NCI-H2081 treated with DMSO at 0.1 percent for 48 hours (cell line): ENCODE results near the gene SULT2A1.
"Not testable (repeated sequence)": the region's sequence is repeated elsewhere in the genome, so short reads cannot be mapped to it uniquely, and the experiment has no call there.

Experiments used
- DNase-seq: peaks from one replicate; lab custom pipeline; 2025; lab: John Stamatoyannopoulos, UW

Gene SULT2A1

DNA sequence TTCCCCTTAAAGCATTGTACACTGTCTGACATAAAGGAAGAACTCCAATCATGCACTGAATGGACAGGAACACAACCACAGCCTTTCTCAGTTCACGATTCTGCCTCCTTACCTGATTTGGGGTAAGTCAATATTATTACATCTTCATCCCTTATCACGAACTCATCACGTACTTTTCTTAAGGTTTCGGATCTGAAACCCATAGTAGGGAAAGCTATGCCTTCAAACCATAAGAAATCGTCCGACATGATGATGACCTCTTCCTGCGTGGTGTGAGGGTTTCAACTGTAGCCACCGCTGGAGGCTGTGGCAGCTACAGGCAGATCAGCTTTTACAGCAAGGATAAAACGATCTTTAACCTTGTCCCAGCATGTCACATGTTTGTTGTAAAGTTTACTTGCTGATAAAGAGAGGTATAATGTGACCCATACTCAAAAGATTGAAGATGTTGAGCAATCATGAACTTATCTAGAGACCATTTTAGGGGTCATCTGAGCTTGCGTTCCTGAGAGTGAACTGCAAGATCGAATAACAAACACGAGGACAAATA lies at the start of gene SULT2A1:
SULT2A1 (minus strand) TSS at position 306 of the 550 bp plus-strand sequence; CDS start at position 248, 58 bp downstream.
- DNase-seq: no peak

DNA sequence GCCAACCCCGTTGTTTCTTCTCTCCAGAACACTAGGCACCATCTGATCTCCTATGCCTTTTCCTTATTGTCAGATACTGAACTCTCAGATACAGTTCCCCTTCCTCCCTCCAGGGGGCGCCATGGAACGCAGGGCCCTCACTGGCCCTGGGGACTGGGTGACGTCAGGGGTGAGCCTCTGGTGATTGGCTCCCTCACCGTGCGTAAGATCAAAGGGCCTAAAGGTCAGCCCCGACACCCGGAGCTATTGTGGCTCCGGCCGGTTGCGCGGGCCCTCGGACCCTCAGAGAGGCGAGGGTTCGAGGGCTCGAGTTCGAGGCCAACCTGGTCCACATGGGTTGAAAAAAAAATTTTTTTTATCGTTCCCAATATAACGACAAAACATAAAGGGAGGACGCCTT lies 42.5 kb upstream of the SULT2A1 start:
- DNase-seq: not testable (repeated sequence)

DNA sequence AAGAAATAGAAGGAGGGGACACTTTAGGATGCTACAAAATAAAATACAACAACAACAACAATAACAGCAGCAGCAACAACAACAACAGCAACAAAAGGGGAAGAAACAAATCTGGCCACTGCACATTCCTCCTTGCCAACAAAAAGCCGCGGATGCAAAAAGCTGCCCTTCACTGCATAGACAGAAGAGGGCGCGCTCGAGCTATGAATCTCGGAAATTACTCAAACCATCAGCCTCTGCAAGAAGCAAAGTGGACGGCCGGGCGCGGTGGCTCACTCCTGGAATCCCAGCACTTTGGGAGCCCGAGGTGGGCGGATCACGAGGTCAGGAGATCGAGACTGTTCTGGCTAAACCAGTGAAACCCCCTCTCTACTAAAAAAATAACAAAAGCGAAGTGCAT lies 34.0 kb upstream of the SULT2A1 start:
- DNase-seq: not testable (repeated sequence)

DNA sequence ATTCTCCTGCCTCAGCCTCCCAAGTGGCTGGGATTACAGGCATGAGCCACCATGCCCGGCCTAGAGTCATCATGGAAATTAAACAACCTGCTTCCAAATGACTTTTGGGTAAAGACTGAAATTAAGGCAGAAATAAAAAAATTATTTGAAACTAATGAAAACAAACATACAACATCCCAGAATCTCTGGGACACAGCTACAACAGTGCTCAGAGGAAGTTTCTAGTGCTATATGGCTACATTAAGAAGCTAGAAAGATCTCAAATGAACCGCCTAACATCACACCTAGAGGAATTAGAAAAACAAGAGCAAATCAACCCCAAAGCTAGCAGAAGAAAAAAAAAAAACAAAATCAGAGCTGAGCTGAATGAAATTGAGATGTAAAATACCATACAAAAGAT lies 24.1 kb upstream of the SULT2A1 start:
- DNase-seq: not testable (repeated sequence)

- not testable (repeated sequence) for DNase-seq
Measured at GRCh38 chr19:47909350-47909749, 23.2 kb upstream of the SULT2A1 start.

DNA sequence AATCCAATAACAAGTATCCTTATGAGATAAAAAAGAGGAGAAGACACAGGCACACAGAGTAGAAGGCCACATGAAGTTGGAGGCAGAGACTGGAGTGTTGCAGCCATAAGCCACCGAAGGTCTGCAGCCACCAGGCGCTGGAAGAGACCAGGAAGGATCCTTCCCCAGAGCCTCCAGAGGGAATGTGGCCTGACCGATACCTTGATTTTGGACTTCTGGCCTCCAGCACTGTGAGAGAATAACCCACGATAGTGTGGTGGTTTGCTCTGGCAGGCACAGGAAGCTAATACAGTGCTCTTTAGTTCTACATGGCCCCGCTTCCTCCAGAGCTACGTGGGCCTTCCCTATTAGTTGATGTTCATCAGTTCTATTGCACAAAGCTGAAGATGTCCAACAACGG lies 15.3 kb upstream of the SULT2A1 start:
- no peak for DNase-seq

DNA sequence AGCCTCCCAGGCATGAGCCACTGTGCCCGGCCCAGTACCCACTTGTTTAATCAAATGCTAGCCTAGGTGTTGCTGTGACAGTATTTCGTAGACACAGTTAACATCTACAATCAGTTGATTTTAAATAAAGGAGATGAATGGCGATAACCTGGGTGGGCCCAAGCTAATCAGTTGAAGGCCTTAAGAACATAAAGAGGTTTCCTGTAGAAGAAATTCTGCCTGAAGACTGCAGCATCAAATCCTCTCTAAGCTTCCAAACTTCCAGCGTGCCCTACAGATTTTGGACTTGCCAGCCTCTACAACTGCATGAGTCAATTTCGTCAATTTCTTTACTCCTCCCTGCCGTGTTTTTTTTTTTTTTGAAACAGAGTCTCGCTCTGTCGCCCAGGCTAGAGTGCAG lies 13.2 kb upstream of the SULT2A1 start:
- no peak for DNase-seq

- no peak for DNase-seq
Measured at GRCh38 chr19:47897861-47898260, 11.7 kb upstream of the SULT2A1 start.

DNA sequence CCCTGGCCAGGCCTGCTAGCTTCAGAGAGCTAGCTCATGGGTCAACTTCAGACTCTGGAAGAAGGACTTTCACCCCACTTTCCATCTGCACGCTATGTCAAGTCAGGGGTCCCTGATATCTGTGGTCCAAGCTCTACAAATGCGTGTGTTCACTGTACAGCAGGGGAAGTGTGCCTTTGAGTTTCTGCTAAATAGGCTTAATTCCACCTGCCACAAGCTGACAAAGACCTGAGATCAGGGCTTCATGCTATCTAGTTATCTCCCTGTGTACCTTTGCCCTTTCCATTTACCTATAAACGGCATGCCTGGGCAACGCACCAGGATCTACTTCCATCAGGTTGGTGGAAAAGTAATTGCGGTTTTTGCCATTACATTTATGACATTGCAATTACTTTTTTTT lies 10.7 kb upstream of the SULT2A1 start:
- no peak for DNase-seq

DNA sequence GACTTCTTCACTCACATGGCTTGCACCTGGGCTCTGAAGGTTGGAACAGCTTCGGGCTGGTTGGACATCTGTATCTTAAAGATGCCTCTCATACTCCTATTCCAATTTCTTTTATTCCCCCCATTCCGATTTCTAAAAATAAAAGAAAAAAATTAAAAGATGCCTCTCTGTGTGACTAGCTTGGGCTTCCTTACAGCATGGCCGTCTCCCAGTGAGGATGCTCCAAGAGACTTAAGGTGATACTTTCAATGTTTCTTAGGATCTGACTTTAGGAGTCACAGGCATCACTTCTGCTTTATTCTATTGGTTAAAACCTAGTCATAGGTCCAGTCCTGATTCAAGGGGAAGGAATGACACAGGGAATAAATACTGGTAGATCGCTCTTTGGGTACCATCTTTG lies 9.9 kb upstream of the SULT2A1 start:
- DNase-seq: no peak

GRCh38 chr19:47895165-47895782 lies 9.2 kb upstream of the SULT2A1 start:
- DNase-seq: no peak

DNA sequence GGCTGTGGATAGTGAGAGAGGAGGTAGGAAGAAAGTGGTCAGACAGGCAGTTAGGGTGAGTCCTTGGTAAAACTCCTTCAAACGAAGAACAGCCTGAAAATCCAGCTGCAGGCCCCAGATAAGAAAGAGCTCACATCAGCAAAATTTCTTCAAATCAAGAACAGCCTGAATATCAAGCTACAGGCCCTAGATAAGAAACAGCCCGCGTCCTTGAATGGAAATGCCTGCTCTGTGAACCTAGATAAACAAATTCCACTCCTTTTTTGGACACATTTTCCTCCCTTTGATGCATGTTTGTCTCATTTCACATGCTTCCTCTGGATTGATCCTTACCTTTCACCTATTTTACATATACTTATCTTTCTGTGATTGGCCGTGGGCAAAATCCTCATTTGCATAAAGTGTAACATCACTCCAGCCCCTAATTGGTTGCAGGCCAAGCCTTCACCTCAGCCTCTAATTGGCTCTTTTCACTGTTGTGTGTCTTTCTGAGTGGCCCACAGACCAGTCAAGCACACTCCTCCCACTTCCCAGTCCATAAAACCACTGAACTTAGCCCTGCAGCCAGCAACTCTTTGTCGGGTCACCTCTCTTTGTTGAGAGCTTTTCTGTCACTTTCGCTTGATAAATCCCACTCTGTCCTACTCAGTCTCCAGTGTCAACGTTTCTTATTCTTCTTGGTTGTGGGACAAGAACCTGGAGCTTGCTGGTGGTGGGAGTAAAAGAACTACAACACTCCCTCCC lies 6.0 kb upstream of the SULT2A1 start:
- no peak for DNase-seq

- no peak for DNase-seq
Measured at GRCh38 chr19:47891622-47891922, 5.5 kb upstream of the SULT2A1 start.

GRCh38 chr19:47890865-47891621 lies 4.9 kb upstream of the SULT2A1 start:
- no peak for DNase-seq

DNA sequence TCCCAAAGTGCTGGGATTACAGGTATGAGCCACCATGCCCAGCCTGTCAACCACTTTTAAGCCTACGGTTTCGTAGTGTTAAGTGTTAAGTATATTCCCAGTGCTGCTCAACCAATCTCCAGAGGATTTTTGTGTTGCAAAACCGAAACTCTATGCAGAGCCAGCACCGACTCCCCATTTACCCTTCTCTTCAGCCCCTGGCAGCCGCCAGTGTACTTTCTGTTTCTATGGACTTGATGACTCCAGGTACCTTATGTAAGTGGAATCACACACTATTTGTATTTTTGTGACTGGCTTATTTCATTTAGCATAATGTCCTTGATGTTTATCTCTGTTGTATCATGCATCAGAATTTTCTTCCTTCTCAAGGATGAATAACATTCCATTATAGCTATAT lies 1.1 kb downstream of the SULT2A1 start:
- no peak for DNase-seq

DNA sequence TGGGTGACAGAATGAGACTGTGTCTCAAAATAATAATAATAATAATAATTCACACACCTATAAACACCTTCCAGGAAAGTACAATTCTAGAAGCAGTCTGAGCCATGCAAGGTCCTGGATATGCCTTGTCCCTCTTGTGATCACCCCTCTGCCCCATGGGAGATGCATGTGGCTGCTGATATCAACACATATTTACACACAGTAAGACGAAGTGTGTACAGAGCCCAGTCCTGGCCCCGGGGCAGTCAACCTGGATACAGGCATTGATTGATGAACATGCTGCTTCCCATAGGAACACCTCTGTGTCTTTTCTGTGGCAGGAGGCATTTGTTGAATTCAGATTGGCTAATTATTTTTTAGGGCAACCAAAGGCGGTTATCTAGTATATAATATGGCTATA lies 3.2 kb downstream of the SULT2A1 start:
- no peak for DNase-seq

- DNase-seq: no peak
Measured at GRCh38 chr19:47881757-47882156, 4.4 kb downstream of the SULT2A1 start.

DNA sequence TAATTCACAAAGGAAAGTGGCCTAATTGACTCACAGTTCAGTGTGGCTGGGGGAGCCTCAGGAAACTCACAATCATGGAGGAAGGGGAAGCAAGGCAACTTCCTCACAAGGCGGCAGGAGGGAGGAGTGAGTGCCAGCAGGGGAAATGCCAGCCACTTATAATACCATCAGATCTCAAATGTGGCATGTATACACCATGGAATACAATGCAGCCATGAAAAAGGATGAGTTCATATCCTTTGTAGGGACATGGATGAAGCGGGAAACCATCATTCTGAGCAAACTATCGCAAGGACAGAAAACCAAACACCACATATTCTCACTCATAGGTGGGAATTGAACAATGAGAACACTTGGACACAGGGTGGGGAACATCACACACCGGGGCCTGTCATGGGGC lies 6.7 kb downstream of the SULT2A1 start:
- not testable (repeated sequence) for DNase-seq

- no peak for DNase-seq
Measured at GRCh38 chr19:47878906-47879305, 7.2 kb downstream of the SULT2A1 start.

DNA sequence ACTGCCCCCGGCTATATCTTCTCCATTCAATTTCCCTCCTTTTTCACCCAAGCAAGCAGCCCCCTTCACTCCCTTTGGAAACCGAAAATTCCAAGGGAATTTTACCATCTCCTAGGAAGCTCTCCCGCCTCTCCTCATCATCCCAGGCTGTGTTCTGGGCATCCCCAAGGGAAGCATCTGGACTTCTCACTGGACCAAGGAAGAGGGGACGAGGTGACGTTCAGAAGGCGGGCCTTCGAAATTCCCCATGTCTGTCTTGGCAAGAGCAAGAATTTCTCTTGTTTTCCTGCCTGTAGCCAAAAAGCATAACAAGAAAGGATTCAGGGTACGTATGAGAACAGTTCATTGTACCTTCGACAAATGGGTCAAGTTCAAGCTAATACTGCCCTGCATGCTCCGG lies 20.9 kb downstream of the SULT2A1 start:
- no peak for DNase-seq

- DNase-seq: no peak
Measured at GRCh38 chr19:47863514-47863936, 22.6 kb downstream of the SULT2A1 start.

DNA sequence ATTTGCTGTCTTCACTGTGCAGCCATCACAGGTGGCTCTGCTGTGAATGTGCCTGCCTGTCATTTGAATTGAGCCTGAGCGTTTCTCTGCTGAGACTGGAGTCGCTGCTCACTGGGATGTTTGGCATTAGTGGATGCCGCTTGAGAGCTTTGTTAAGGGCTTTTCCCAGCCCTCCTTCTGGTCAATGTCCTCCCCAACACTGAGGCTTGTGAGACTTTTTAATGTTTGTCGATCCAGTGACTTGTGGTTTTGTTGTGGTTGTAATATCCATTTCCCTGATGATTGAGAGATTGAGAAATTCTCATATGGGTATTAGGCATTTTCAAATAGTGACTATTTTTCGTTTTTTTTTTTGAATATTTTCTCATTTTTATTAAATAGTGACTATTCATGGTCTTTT lies 24.5 kb downstream of the SULT2A1 start:
- no peak for DNase-seq
